Activated T-cell treated with anti-CD3 and anti-CD28 coated beads, Interleukin-2, amount 50 U/mL, for 1 hour (primary cell): ENCODE results near the gene SORBS1.

ENCODE experiments used
- DNase-seq: peaks from one replicate; pipeline ENCODE4 v3.0.0-alpha.2; 2020

Gene SORBS1

GRCh38 chr10:95511314-95511713 lies 49.9 kb downstream of the SORBS1 start:
- DNase-seq, result no peak

- DNase-seq, result no peak
Observed at GRCh38 chr10:95509251-95509650, 51.9 kb downstream of the SORBS1 start.

GRCh38 chr10:95508730-95509129 lies 52.4 kb downstream of the SORBS1 start:
- no peak for DNase-seq

- no peak for DNase-seq
Observed at GRCh38 chr10:95506056-95506737, 55.0 kb downstream of the SORBS1 start.

GRCh38 chr10:95505641-95506040 lies 55.5 kb downstream of the SORBS1 start:
- no peak for DNase-seq

GRCh38 chr10:95505084-95505610 lies 56.0 kb downstream of the SORBS1 start:
- no peak for DNase-seq

GRCh38 chr10:95504246-95504691 lies 56.9 kb downstream of the SORBS1 start:
- no peak for DNase-seq

GRCh38 chr10:95503526-95503925 lies 57.6 kb downstream of the SORBS1 start:
- DNase-seq, result no peak

- DNase-seq, result no peak
Observed at GRCh38 chr10:95503001-95503400, 58.2 kb downstream of the SORBS1 start.

GRCh38 chr10:95502377-95502776 lies 58.8 kb downstream of the SORBS1 start:
- DNase-seq, result no peak

GRCh38 chr10:95501203-95502094 lies 59.7 kb downstream of the SORBS1 start:
- DNase-seq, result no peak

- DNase-seq, result no peak
Observed at GRCh38 chr10:95500649-95501048, 60.5 kb downstream of the SORBS1 start.

- no peak for DNase-seq
Observed at GRCh38 chr10:95500097-95500496, 61.1 kb downstream of the SORBS1 start.

GRCh38 chr10:95499482-95499989 lies 61.6 kb downstream of the SORBS1 start:
- DNase-seq, result no peak

- DNase-seq, result no peak
Observed at GRCh38 chr10:95496951-95497350, 64.2 kb downstream of the SORBS1 start.

- no peak for DNase-seq
Observed at GRCh38 chr10:95496246-95496911, 64.8 kb downstream of the SORBS1 start.

- DNase-seq, result no peak
Observed at GRCh38 chr10:95493862-95494261, 67.3 kb downstream of the SORBS1 start.

GRCh38 chr10:95487994-95488393 lies 73.2 kb downstream of the SORBS1 start:
- DNase-seq, result no peak

- no peak for DNase-seq
Observed at GRCh38 chr10:95485056-95485844, 75.9 kb downstream of the SORBS1 start.

GRCh38 chr10:95482501-95483233 lies 78.5 kb downstream of the SORBS1 start:
- DNase-seq, result no peak

- DNase-seq, result no peak
Observed at GRCh38 chr10:95480901-95481491, 80.2 kb downstream of the SORBS1 start.
